ENCODE results near the gene DUSP22.

The DUSP22 gene

GRCh38 chr6:395432-396125 is 103.3 kb downstream of the DUSP22 start:
- DNase-seq (ENCODE audit: low spot score): no peak

- DNase-seq (ENCODE audit: low spot score): no peak
Measured at GRCh38 chr6:396126-396520, 103.8 kb downstream of the DUSP22 start.

GRCh38 chr6:397056-397455 is 104.8 kb downstream of the DUSP22 start:
- DNase-seq (ENCODE audit: low spot score): no peak

DNA sequence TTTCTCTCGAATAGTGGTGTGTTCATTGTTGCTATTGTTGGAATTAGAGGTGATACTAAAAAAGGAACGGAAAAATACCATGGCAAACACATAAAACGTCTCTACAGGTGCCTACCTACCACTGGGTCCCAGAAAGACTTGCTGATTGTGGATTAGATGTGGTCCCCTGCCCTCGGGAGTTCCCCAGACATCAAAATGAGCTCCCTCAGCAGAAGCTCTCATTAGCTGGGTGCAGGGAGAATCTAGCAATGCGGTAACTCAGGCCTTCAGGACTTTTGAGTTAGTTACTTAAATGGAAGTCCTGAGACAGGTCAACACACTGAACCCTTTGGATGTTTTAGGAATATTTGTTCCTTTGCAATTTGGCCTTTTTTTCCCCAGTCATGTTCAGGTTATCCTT is 105.3 kb downstream of the DUSP22 start:
- no peak for DNase-seq (ENCODE audit: low spot score)

GRCh38 chr6:398065-398464 is 105.8 kb downstream of the DUSP22 start:
- DNase-seq (ENCODE audit: low spot score): no peak

DNA sequence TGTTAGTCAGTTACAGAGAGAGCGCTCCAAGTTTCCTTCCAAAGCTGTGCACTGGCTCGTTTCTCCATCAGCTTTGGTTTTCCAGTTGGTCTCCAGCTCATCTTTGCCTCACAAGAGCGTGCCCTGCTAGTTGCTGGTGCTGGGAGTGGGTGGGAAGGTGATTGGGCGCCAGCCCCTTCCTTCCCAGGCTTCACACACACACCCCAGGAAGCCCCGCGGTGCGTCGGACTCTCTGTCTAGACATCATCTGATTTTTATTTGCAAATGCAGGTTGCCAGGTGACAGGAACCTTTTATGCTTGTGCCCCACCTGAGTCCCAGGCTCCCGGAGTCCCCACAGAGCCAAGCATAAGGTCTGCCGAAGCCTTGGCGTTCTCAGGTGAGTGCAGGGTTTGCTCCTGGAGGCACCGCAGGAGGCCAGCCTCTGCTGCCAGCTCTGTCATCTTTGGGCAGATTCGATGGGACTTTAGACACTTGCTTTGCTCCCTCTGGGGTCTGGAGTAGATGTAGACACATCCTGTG is 106.3 kb downstream of the DUSP22 start:
- no peak for DNase-seq (ENCODE audit: low spot score)

- DNase-seq (ENCODE audit: low spot score): no peak
Measured at GRCh38 chr6:399785-400534, 107.7 kb downstream of the DUSP22 start.

DNA sequence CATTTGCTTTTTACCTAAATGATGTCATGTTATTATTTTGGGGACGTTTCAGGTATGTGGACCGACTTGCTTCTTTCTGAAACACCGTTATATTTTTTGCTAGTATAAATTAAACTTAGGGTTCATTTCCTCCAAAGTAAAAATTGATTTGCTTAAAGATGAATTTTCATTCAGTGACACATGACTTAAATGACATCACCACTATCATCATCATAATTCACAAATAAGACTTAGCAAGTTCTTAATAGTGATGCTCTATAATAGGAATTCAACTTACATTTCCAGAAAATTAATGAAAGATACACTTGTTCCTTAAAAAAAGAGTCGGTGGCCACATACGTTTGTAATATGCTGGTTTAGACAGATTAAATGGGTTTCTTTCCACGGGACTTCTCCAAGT is 108.5 kb downstream of the DUSP22 start:
- DNase-seq (ENCODE audit: low spot score): no peak

Data from AG20443 (cell line).